ENCODE data around the gene BSG. TPM values are rescaled to one million over a fixed set of nuclear protein-coding genes. Genes with fewer than 3 reads are reported as not detected.

Gene BSG
- total RNA-seq, 1 experiment from 2014 or later: 354 TPM

DNA sequence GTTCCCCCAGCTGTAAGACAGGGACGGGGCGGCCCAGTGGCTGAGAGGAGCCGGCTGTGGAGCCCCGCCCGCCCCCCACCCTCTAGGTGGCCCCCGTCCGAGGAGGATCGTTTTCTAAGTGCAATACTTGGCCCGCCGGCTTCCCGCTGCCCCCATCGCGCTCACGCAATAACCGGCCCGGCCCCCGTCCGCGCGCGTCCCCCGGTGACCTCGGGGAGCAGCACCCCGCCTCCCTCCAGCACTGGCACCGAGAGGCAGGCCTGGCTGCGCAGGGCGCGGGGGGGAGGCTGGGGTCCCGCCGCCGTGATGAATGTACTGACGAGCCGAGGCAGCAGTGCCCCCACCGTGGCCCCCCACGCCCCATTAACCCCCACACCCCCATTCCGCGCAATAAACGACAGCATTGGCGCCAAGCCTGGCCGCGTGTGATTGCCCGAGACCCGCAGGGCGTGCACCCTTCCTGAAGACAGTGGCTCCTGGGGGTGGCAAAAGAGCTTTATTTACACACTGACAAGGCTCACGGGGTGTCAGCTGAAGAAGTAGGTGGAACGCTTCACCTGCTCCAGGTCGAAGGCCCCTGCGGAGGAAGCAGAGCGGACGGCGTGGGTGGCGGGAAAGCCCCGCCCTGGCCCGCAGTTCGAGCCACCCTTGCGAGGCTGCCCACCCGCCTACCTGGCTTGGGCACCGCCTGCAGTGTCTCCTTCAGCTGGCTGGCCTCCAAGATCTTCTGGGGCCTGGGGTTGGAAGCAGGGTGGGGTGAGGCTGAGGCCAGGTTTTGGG, 44.5 kb downstream of the BSG start:
- no peak for DNase-seq
- Mint-ChIP-seq H3K4me3 (ENCODE audit: low read depth, unreplicated experiment) (no peak overlapping the region), H3K27me3 (ENCODE audit: unreplicated experiment) (no peaks in the 10 kb centered on the region), H3K36me3 (ENCODE audit: insufficient read depth, unreplicated experiment) (peaks cover 24% of the 10 kb centered on the region), H3K4me1 (ENCODE audit: low read depth, unreplicated experiment) (no peaks in the 10 kb centered on the region), H3K9me3 (ENCODE audit: low read depth, unreplicated experiment) (no peaks in the 10 kb centered on the region), H3K27ac (ENCODE audit: unreplicated experiment) (no peak overlapping the region)
- no TSS peak for BruUV-seq (replicated peaks)
- CTCF ChIA-PET: no interaction called here
- no peak for TF ChIP-seq CTCF (IDR thresholded peaks at IDR 0.05; ENCODE audit: unreplicated experiment)
- intact Hi-C loops (cut with micrococcal nuclease; ENCODE audit: unreplicated experiment): no loop called here

- Mint-ChIP-seq H3K9me3 (ENCODE audit: low read depth, unreplicated experiment) (no peaks in the 10 kb centered on the region), H3K36me3 (ENCODE audit: insufficient read depth, unreplicated experiment) (peaks cover 22% of the 10 kb centered on the region), H3K27me3 (ENCODE audit: unreplicated experiment) (no peaks in the 10 kb centered on the region), H3K4me1 (ENCODE audit: low read depth, unreplicated experiment) (no peaks in the 10 kb centered on the region), H3K27ac (ENCODE audit: unreplicated experiment) (no peak overlapping the region), H3K4me3 (ENCODE audit: low read depth, unreplicated experiment) (no peak overlapping the region)
- no peak for TF ChIP-seq CTCF (IDR thresholded peaks at IDR 0.05; ENCODE audit: unreplicated experiment)
- CTCF ChIA-PET: no interaction called here
- no TSS peak for BruUV-seq (replicated peaks)
- no peak for DNase-seq
- intact Hi-C loops (cut with micrococcal nuclease; ENCODE audit: unreplicated experiment): no loop called here
Measured at GRCh38 chr19:617551-618246, 45.3 kb downstream of the BSG start.

GRCh38 chr19:618247-618619, 45.8 kb downstream of the BSG start:
- H3K27me3 Mint-ChIP-seq (ENCODE audit: unreplicated experiment): no peaks in the 10 kb centered on the region
- intact Hi-C loops (cut with micrococcal nuclease; ENCODE audit: unreplicated experiment): no loop called here
- CTCF ChIA-PET: no interaction called here
- H3K4me1 Mint-ChIP-seq (ENCODE audit: low read depth, unreplicated experiment): no peaks in the 10 kb centered on the region
- no peak overlapping the region for H3K27ac Mint-ChIP-seq (ENCODE audit: unreplicated experiment)
- no peak overlapping the region for H3K4me3 Mint-ChIP-seq (ENCODE audit: low read depth, unreplicated experiment)
- no peaks in the 10 kb centered on the region for H3K9me3 Mint-ChIP-seq (ENCODE audit: low read depth, unreplicated experiment)
- no TSS peak for BruUV-seq (replicated peaks)
- no peak for DNase-seq
- H3K36me3 Mint-ChIP-seq (ENCODE audit: insufficient read depth, unreplicated experiment): peaks cover 17% of the 10 kb centered on the region
- no peak for TF ChIP-seq CTCF (IDR thresholded peaks at IDR 0.05; ENCODE audit: unreplicated experiment)

- BruUV-seq (replicated peaks): no TSS peak
- no peaks in the 10 kb centered on the region for H3K27me3 Mint-ChIP-seq (ENCODE audit: unreplicated experiment)
- intact Hi-C loops (cut with micrococcal nuclease; ENCODE audit: unreplicated experiment): no loop called here
- H3K4me1 Mint-ChIP-seq (ENCODE audit: low read depth, unreplicated experiment): no peaks in the 10 kb centered on the region
- H3K27ac Mint-ChIP-seq (ENCODE audit: unreplicated experiment): no peak overlapping the region
- CTCF ChIA-PET: no interaction called here
- no peaks in the 10 kb centered on the region for H3K9me3 Mint-ChIP-seq (ENCODE audit: low read depth, unreplicated experiment)
- no peak for TF ChIP-seq CTCF (IDR thresholded peaks at IDR 0.05; ENCODE audit: unreplicated experiment)
- H3K4me3 Mint-ChIP-seq (ENCODE audit: low read depth, unreplicated experiment): no peak overlapping the region
- no peak for DNase-seq
- peaks cover 22% of the 10 kb centered on the region for H3K36me3 Mint-ChIP-seq (ENCODE audit: insufficient read depth, unreplicated experiment)
Measured at GRCh38 chr19:618674-619285, 46.4 kb downstream of the BSG start.

Measured in Calu3 (cell line).